Esophagus squamous epithelium (tissue), 4 donors: ENCODE results near the gene STAC3.

Experiments used
- POLR2A ChIP-seq, 4 donors: fragments of 450-650 bp; IDR thresholded peaks; one replicate each; pipeline ENCODE4 v1.6.1; 2017; ENCODE audit warnings: antibody characterized with exemption in 4 of 4, mild to moderate bottlenecking in 4 of 4, moderate library complexity in 3 of 4
- TF ChIP-seq, protein P1 (sequence below), 6 experiments: fragments of 450-650 bp in 4 of 6; fragments of 200-600 bp in 2 of 6; sonication (generic) in 2 of 6; IDR thresholded peaks; one replicate each; pipeline ENCODE4 v1.5.1; 2016 to 2019; ENCODE audit warnings: antibody characterized with exemption in 6 of 6, mild to moderate bottlenecking in 4 of 6, moderate library complexity in 4 of 6

DNA sequence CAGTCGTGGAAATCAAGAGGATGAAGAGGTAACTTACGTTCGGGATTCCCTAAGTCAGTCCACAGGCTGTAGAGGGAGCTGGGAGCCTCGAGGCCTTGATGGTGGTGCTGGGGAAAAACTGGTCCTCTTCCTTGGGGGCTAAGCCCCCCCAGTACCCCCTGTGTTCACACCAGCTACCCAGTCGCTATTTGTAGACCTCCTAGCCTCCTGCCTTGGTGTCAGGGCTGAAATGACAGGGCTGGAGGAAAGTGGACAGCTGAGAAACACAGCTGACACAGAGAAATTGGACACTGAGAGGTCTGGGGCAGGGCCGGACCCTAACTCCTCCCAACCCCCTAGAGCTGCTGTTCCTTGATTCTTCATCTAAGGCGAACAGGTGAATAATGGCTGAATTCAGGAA is at the start of gene STAC3:
- TF ChIP-seq, protein P1, sequence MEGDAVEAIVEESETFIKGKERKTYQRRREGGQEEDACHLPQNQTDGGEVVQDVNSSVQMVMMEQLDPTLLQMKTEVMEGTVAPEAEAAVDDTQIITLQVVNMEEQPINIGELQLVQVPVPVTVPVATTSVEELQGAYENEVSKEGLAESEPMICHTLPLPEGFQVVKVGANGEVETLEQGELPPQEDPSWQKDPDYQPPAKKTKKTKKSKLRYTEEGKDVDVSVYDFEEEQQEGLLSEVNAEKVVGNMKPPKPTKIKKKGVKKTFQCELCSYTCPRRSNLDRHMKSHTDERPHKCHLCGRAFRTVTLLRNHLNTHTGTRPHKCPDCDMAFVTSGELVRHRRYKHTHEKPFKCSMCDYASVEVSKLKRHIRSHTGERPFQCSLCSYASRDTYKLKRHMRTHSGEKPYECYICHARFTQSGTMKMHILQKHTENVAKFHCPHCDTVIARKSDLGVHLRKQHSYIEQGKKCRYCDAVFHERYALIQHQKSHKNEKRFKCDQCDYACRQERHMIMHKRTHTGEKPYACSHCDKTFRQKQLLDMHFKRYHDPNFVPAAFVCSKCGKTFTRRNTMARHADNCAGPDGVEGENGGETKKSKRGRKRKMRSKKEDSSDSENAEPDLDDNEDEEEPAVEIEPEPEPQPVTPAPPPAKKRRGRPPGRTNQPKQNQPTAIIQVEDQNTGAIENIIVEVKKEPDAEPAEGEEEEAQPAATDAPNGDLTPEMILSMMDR (IDR thresholded peaks at IDR 0.05): no peak
- TF ChIP-seq POLR2A (IDR thresholded peaks at IDR 0.05): no peak
